Left lung (tissue), 10 donors: Measurements from ENCODE around the gene SLC24A3. TPM values are rescaled to one million over a fixed set of nuclear protein-coding genes. Genes with fewer than 3 reads are reported as not detected.

Experiments
- ATAC-seq: fragments of 200-7000 bp; cut with Tn5 transposase; one replicate; pipeline ENCODE4 v1.9.1; 2020; ENCODE audit warnings: moderate library complexity
- DNase-seq, 4 donors: peaks; one replicate each; pipeline ENCODE4 v3.0.0-alpha.2; 2013 to 2020
- H3K27ac ChIP-seq, 2 donors: fragments of 200-600 bp; sonication (generic) in 1 of 2; one replicate each; pipeline versions ENCODE4 v1.5.0 to v1.8.0; 2020 to 2021
- H3K27me3 ChIP-seq, 2 donors: fragments of 200-600 bp; sonication (generic) in 1 of 2; one replicate each; pipeline versions ENCODE4 v1.5.0 to v1.8.0; 2020 to 2021
- H3K36me3 ChIP-seq, 2 donors: fragments of 200-600 bp; sonication (generic) in 1 of 2; one replicate each; pipeline versions ENCODE4 v1.5.0 to v1.8.0; 2020 to 2021
- H3K4me1 ChIP-seq, 2 donors: fragments of 200-600 bp; one replicate each; pipeline ENCODE4 v1.8.0; 2021
- H3K4me3 ChIP-seq, 2 donors: fragments of 200-600 bp; sonication (generic) in 1 of 2; one replicate each; pipeline versions ENCODE4 v1.5.0 to v1.8.0; 2020 to 2021; ENCODE audit warnings: mild to moderate bottlenecking in 1 of 2
- H3K9me3 ChIP-seq, 2 donors: fragments of 200-600 bp; sonication (generic) in 1 of 2; one replicate each; pipeline versions ENCODE4 v1.5.0 to v1.8.0; 2020 to 2021
- CTCF ChIP-seq, 2 donors: fragments of 200-600 bp; sonication (generic) in 1 of 2; IDR thresholded peaks; one replicate each; pipeline versions ENCODE4 v1.5.0 to v1.8.0; 2021; ENCODE audit warnings: antibody characterized with exemption in 2 of 2
- intact Hi-C, 2 donors: fragments of 100-400 bp; cut with DNase I; formaldehyde crosslinking; loops; one replicate each; pipeline versions ENCODE4 v1.11.2 to v1.14.2; 2022
- polyA plus RNA-seq, 6 donors: library from polyadenylated mRNA; unstranded; fragments of 120-200 nt; gene quantifications; one replicate each; pipeline ENCODE4 v1.2.1, GENCODE V29; 2013; ENCODE audit not compliant: insufficient read length in 6 of 6
- total RNA-seq, 2 donors: library from RNA; stranded (reverse); fragmentation: NEBNext Ultra II Directional; extraction: Animal tissue kit (Norgen Biotek cat#: 25700); gene quantifications; one replicate each; pipeline ENCODE4 v1.2.1, GENCODE V29; 2021
- donor health status: DM: no; HTN: yes; CAD: no.
- donor health status: DM: no; HTN: no; CAD: no.

Gene SLC24A3
- total and polyA plus RNA-seq, 8 donors, result 4.4 to 8.7 (median 6.6) TPM

GRCh38 chr20:19344341-19344740, 131.9 kb downstream of the SLC24A3 start:
- no peak for ATAC-seq

GRCh38 chr20:19347943-19348456, 135.6 kb downstream of the SLC24A3 start:
- Histone ChIP-seq H3K4me1 (no peaks in the 10 kb centered on the region), H3K36me3 (no peaks in the 10 kb centered on the region), H3K9me3 (no peaks in the 10 kb centered on the region), H3K27ac (no peak overlapping the region), H3K4me3 (no peak overlapping the region), H3K27me3 (no peaks in the 10 kb centered on the region)
- DNase-seq (no peak), ATAC-seq (no peak)
- TF ChIP-seq CTCF (IDR thresholded peaks at IDR 0.05), result no peak
- intact Hi-C loops, result no loop called here

More at GRCh38 chr20:19344341-19344740, 131.9 kb downstream of the SLC24A3 start:
- intact Hi-C loops, result no loop called here
- Histone ChIP-seq H3K27me3 (no peaks in the 10 kb centered on the region), H3K4me3 (no peak overlapping the region), H3K36me3 (no peaks in the 10 kb centered on the region), H3K4me1 (no peaks in the 10 kb centered on the region), H3K27ac (no peak overlapping the region), H3K9me3 (no peaks in the 10 kb centered on the region)
- TF ChIP-seq CTCF (IDR thresholded peaks at IDR 0.05), result no peak
- no peak for DNase-seq

GRCh38 chr20:19348582-19348981, 136.1 kb downstream of the SLC24A3 start:
- no peak overlapping the region for H3K4me3 ChIP-seq
- no peak overlapping the region for H3K27ac ChIP-seq
- no peaks in the 10 kb centered on the region for H3K4me1 ChIP-seq
- ATAC-seq (no peak), DNase-seq (no peak)
- no peaks in the 10 kb centered on the region for H3K27me3 ChIP-seq
- H3K9me3 ChIP-seq, result no peaks in the 10 kb centered on the region
- no peak for TF ChIP-seq CTCF (IDR thresholded peaks at IDR 0.05)
- intact Hi-C loops, result no loop called here
- no peaks in the 10 kb centered on the region for H3K36me3 ChIP-seq

- no peaks in the 10 kb centered on the region for H3K36me3 ChIP-seq
- intact Hi-C loops, result no loop called here
- ATAC-seq, result no peak
- H3K4me1 ChIP-seq, result no peaks in the 10 kb centered on the region
- H3K27ac ChIP-seq, result no peak overlapping the region
- no peaks in the 10 kb centered on the region for H3K27me3 ChIP-seq
- TF ChIP-seq CTCF (IDR thresholded peaks at IDR 0.05), result no peak
- H3K4me3 ChIP-seq, result no peak overlapping the region
- no peak for DNase-seq
- no peaks in the 10 kb centered on the region for H3K9me3 ChIP-seq
These were observed 137.4 kb downstream of the SLC24A3 start for GRCh38 chr20:19349879-19350278.

GRCh38 chr20:19351542-19351941, 139.1 kb downstream of the SLC24A3 start:
- no peaks in the 10 kb centered on the region for H3K36me3 ChIP-seq
- H3K4me1 ChIP-seq, result no peaks in the 10 kb centered on the region
- no peaks in the 10 kb centered on the region for H3K27me3 ChIP-seq
- no peaks in the 10 kb centered on the region for H3K9me3 ChIP-seq
- TF ChIP-seq CTCF (IDR thresholded peaks at IDR 0.05), result no peak
- no peak overlapping the region for H3K4me3 ChIP-seq
- ATAC-seq (no peak), DNase-seq (no peak)
- no peak overlapping the region for H3K27ac ChIP-seq
- intact Hi-C loops, result no loop called here
